Prostate gland (tissue), 2 donors: ENCODE data around the gene TMEM196.
A peak's percentile ranks its signal among the peaks of the same experiment; 100 is the strongest.

Source experiments
- CTCF ChIP-seq, 4 experiments: fragments of 200-600 bp in 2 of 4; fragments of 450-650 bp in 2 of 4; sonication (generic) in 2 of 4; IDR thresholded peaks; 1 replicate in 3 of 4; 2 replicates in 1 of 4; pipeline ENCODE4 v1.5.1; 2016 to 2019; ENCODE audit warnings: antibody characterized with exemption in 4 of 4, mild to moderate bottlenecking in 2 of 4, moderate library complexity in 2 of 4
- POLR2A ChIP-seq: fragments of 450-650 bp; IDR thresholded peaks from one replicate; pipeline ENCODE4 v1.6.1; 2016; ENCODE audit warnings: antibody characterized with exemption, mild to moderate bottlenecking
- POLR2AphosphoS5 ChIP-seq: sonication (generic); formaldehyde crosslinking; IDR thresholded peaks from one replicate; pipeline ENCODE4 v1.6.1; 2017; ENCODE audit warnings: antibody characterized with exemption

- TF ChIP-seq CTCF (IDR thresholded peaks at IDR 0.05) (peak; percentile 66 to 97 (median 94)), POLR2A (peak; percentile 76), POLR2AphosphoS5 (peak; percentile 98)
Observed at GRCh38 chr7:19708397-19709248, 64.8 kb downstream of the TMEM196 start, which contains the start of gene POLR1F.
